Cardiac fibroblast (primary cell): ENCODE measurements around the gene EDIL3.

Experiments used
- DNase-seq, 2 donors: peaks; one replicate each; pipeline versions ENCODE4 v3.0.0 to v3.0.0-alpha.2; 2010; ENCODE audit warnings: low read depth in 2 of 2
- H3K4me3 ChIP-seq, 2 donors: replicated peaks in 1 of 2; 1 replicate in 1 of 2; 2 replicates in 1 of 2; pipeline ENCODE4 v1.5.1; 2011; ENCODE audit warnings: low read depth in 2 of 2, low read length in 2 of 2, mild to moderate bottlenecking in 2 of 2, moderate library complexity in 1 of 2
- CTCF ChIP-seq: IDR thresholded peaks from one replicate; pipeline ENCODE4 v1.5.1; 2011; ENCODE audit warnings: low read depth, mild to moderate bottlenecking, low read length, inconsistent platforms

The EDIL3 gene

DNA sequence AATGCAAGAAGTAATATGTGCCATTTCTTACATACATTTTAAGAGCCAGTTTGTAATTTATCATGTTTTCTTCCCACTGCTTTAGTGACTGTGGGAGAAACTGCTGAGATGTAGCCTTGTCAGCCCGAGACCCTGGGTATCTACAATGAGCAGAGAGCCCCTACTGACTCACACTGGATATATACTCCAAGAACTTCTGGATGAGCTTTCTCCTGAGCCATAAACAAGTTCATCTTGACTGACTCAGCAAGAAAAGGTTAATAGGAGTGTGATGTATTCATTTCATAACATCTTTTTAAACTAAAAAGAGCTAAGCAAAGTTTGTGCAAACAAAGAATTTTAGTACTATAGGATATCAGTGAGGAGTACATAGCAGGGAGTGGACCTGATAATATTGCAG lies 182.5 kb downstream of the EDIL3 start:
- peak in 1 of 2 donors; percentile 7 for DNase-seq
- no peak for TF ChIP-seq CTCF
- no peak overlapping the region for H3K4me3 ChIP-seq

DNA sequence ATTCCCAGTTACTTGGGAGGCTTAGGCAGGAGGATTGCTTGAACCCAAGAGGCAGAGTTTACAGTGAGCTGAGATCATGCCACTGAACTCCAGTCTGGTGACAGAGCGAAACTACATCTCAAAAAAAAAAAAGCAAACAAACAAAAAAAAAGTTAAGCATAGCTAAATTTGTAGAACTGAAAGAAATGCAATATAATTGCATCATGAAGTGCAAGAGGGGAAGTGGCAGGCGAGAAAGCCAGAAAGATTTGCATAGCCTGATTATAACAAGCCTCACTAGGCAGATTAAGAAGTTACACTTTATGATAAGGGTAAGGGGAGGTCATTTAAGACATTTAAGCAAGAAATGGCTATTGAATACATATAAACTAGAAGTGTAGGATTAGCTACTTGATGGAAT lies 187.1 kb downstream of the EDIL3 start:
- H3K4me3 ChIP-seq, result no peak overlapping the region
- no peak for DNase-seq
- no peak for TF ChIP-seq CTCF

- TF ChIP-seq CTCF, result no peak
- no peak overlapping the region for H3K4me3 ChIP-seq
- peak; percentile 9 to 28 for DNase-seq
These were observed 193.4 kb downstream of the EDIL3 start for GRCh38 chr5:84191281-84191680.

GRCh38 chr5:84184857-84185256 lies 199.8 kb downstream of the EDIL3 start:
- no peak for DNase-seq
- TF ChIP-seq CTCF, result no peak

GRCh38 chr5:84181093-84181492 lies 203.6 kb downstream of the EDIL3 start:
- peak; percentile 2 to 10 for DNase-seq
- TF ChIP-seq CTCF, result no peak

More at GRCh38 chr5:84184857-84185256, 199.8 kb downstream of the EDIL3 start:
- H3K4me3 ChIP-seq, result no peak overlapping the region

DNA sequence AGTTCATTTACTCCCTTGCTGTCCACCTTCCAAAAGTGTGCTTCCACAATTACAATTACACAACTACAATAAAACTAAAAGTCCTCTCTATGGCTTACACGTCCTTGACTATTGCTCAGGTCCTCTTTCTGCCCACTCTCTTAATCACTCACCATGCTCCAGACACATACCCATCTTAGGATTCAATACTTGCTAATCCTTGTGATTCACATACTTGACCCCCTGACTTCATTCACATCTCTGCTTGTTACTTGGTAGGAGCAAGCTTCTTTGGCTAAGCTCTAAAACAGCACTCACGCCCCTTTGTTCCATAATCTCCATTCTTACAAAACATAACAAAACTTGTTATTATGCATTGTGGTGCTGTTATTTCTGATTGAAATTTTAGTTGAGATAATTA lies 215.8 kb downstream of the EDIL3 start:
- H3K4me3 ChIP-seq, result no peak overlapping the region
- no peak for DNase-seq
- TF ChIP-seq CTCF, result no peak

More at GRCh38 chr5:84181093-84181492, 203.6 kb downstream of the EDIL3 start:
- H3K4me3 ChIP-seq, result no peak overlapping the region

DNA sequence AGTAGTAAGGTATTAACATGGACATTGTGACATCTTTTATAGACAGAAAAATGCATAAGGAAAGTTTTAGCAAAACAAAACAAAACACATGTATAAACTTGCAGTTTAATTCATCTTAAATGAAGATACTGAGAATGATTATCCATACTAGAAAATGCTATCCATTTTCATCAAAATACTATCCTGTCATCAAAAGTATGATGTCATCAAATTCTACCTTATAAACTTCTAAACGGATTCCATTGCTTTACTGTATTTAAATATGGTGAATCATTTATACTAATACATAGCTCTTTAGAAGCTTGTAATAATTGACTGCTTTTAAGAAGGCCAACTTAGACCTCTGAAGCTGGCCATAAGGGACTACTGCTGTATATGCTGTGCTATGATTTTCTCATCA lies 221.0 kb downstream of the EDIL3 start:
- no peak for DNase-seq
- H3K4me3 ChIP-seq, result no peak overlapping the region
- no peak for TF ChIP-seq CTCF
